Measurements from ENCODE around the gene NTPCR.

DNA sequence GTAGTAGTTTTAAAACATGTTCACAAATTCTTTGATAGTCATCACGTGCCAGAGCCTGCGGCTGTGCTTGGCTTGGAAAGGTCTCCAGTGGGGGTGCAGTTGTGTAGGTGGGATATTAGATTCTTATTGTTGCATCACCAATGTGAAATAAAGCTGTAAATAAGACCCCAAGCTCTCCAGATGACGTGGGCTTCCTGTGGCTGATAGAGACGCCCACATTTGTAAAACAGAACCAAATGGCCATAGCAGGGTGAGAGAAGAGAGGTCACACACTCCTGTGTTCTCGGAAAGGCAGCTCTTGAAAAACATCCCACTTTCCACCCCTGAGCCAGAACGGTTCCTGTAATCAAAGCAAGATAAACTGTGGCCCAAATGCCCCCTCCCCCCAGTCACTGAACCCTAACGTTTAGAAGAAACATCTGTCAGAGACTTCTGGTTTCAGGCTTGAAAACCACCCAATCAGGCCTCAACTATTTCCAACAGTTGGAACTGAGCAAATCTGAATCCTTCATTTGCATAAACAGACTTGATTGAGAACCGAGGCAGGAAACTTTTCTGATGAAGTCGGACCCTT, 6.6 kb upstream of the NTPCR start:
- TF ChIP-seq, protein P1, sequence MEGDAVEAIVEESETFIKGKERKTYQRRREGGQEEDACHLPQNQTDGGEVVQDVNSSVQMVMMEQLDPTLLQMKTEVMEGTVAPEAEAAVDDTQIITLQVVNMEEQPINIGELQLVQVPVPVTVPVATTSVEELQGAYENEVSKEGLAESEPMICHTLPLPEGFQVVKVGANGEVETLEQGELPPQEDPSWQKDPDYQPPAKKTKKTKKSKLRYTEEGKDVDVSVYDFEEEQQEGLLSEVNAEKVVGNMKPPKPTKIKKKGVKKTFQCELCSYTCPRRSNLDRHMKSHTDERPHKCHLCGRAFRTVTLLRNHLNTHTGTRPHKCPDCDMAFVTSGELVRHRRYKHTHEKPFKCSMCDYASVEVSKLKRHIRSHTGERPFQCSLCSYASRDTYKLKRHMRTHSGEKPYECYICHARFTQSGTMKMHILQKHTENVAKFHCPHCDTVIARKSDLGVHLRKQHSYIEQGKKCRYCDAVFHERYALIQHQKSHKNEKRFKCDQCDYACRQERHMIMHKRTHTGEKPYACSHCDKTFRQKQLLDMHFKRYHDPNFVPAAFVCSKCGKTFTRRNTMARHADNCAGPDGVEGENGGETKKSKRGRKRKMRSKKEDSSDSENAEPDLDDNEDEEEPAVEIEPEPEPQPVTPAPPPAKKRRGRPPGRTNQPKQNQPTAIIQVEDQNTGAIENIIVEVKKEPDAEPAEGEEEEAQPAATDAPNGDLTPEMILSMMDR (IDR thresholded peaks at IDR 0.05 in 8 of 11, conservative IDR thresholded peaks at IDR 0.05 in 3 of 11) = no peak
- TF ChIP-seq POLR2A (IDR thresholded peaks at IDR 0.05) = no peak
